ENCODE measurements around the gene ATOH1. TPM values are rescaled to one million over a fixed set of nuclear protein-coding genes. Genes with fewer than 3 reads are reported as not detected.

ATOH1 gene
- total and polyA plus RNA-seq, 12 donors: not detected

DNA sequence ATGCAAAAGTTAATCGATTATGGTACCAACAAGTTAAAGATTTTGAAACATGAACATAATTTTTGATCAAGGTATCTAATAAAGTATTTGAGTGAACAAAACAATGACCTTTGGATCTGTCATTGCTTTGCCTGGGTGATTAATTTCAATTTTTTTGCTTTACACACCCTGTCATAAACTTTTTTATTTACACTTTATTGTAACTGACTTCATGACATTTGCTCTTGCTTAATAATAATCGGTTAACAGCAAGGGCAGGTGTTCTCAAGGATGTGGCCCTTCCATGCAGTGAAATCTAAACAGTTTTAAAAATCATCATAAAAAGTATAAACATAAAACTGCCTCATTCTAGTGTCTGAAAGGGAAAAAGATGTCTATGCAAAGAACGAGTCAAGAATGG, 24.1 kb downstream of the ATOH1 start:
- Histone ChIP-seq H3K27ac (no peak overlapping the region), H3K36me3 (replicated peaks in 1 of 2) (no peaks in the 10 kb centered on the region), H3K9me3 (replicated peaks in 1 of 3) (no peaks in the 10 kb centered on the region), H3K4me1 (replicated peaks in 1 of 2) (no peaks in the 10 kb centered on the region), H3K4me3 (no peak overlapping the region), H3K27me3 (no peaks in the 10 kb centered on the region)
- WGBS, 4 donors: 79 to 85% (median 83%) methylated on average over 3 of the region's 3 CpGs
- DNase-seq: no peak
- TF ChIP-seq POLR2A (IDR thresholded peaks at IDR 0.05): no peak
- TF ChIP-seq, protein P1, sequence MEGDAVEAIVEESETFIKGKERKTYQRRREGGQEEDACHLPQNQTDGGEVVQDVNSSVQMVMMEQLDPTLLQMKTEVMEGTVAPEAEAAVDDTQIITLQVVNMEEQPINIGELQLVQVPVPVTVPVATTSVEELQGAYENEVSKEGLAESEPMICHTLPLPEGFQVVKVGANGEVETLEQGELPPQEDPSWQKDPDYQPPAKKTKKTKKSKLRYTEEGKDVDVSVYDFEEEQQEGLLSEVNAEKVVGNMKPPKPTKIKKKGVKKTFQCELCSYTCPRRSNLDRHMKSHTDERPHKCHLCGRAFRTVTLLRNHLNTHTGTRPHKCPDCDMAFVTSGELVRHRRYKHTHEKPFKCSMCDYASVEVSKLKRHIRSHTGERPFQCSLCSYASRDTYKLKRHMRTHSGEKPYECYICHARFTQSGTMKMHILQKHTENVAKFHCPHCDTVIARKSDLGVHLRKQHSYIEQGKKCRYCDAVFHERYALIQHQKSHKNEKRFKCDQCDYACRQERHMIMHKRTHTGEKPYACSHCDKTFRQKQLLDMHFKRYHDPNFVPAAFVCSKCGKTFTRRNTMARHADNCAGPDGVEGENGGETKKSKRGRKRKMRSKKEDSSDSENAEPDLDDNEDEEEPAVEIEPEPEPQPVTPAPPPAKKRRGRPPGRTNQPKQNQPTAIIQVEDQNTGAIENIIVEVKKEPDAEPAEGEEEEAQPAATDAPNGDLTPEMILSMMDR (IDR thresholded peaks at IDR 0.05): no peak
- intact Hi-C loops (cut with DNase I): no loop called here

DNA sequence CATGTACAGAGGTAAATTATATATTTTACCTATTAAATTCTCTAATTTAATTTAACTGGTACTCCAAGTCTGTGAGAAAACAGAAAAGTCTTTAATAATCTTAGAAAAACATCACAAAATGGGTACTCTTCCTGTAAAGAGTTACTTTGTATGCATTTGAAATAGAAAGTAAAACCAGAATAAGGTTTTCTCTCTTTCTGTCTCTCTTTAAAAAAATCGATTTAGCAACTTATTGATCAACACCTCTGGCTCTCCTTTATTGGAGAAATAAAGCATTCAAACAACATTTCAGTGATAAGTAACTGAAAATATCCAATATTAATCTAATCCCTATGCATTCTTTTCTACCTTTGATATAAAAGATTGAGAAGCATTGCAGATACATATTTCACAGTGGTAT, 27.4 kb downstream of the ATOH1 start:
- H3K4me3 ChIP-seq: no peak overlapping the region
- no peak for DNase-seq
- no peaks in the 10 kb centered on the region for H3K9me3 ChIP-seq (replicated peaks in 1 of 3)
- no peaks in the 10 kb centered on the region for H3K36me3 ChIP-seq (replicated peaks in 1 of 2)
- no peak overlapping the region for H3K27ac ChIP-seq
- WGBS, 4 donors: 33 to 58% (median 42%) methylated on average over 1 of the region's 1 CpG
- no peaks in the 10 kb centered on the region for H3K27me3 ChIP-seq
- H3K4me1 ChIP-seq (replicated peaks in 1 of 2): no peaks in the 10 kb centered on the region
- intact Hi-C loops (cut with DNase I): no loop called here
- TF ChIP-seq, protein P1 (IDR thresholded peaks at IDR 0.05): no peak
- no peak for TF ChIP-seq POLR2A (IDR thresholded peaks at IDR 0.05)

DNA sequence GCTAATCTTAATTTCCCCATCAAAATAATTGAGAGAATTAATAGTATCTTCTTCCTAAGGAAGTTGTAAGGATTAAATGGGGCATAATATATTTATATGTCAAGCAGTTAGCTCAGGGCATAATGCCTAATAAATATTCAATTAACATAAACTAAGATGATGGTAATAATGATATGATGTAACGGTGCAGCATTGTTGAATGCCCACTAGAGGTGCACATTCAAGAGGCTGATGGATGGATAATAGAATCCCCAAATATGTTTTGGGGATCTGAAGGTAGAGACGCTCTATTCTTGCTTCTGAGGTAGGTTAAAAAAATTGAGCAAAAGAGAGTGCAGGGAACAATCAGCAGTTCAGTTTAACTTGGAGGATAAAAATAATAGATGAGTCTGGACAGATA, 37.1 kb downstream of the ATOH1 start:
- Histone ChIP-seq H3K9me3 (replicated peaks in 1 of 3) (no peaks in the 10 kb centered on the region), H3K4me3 (no peak overlapping the region), H3K27me3 (no peaks in the 10 kb centered on the region), H3K4me1 (replicated peaks in 1 of 2) (no peaks in the 10 kb centered on the region), H3K27ac (no peak overlapping the region), H3K36me3 (replicated peaks in 1 of 2) (no peaks in the 10 kb centered on the region)
- TF ChIP-seq, protein P1 (IDR thresholded peaks at IDR 0.05): no peak
- no peak for TF ChIP-seq POLR2A (IDR thresholded peaks at IDR 0.05)
- 83 to 94% (median 89%) methylated on average over 2 of the region's 2 CpGs for WGBS, 4 donors
- DNase-seq: no peak
- intact Hi-C loops (cut with DNase I): no loop called here

GRCh38 chr4:93867416-93868001, 39.0 kb downstream of the ATOH1 start:
- DNase-seq: no peak
- Histone ChIP-seq H3K27ac (no peak overlapping the region), H3K36me3 (replicated peaks in 1 of 2) (no peaks in the 10 kb centered on the region), H3K9me3 (replicated peaks in 1 of 3) (no peaks in the 10 kb centered on the region), H3K4me3 (no peak overlapping the region), H3K4me1 (replicated peaks in 1 of 2) (no peaks in the 10 kb centered on the region), H3K27me3 (no peaks in the 10 kb centered on the region)
- intact Hi-C loops (cut with DNase I): no loop called here
- TF ChIP-seq POLR2A (IDR thresholded peaks at IDR 0.05): no peak
- 86 to 89% (median 87%) methylated on average over 7 of the region's 7 CpGs for WGBS, 4 donors

DNA sequence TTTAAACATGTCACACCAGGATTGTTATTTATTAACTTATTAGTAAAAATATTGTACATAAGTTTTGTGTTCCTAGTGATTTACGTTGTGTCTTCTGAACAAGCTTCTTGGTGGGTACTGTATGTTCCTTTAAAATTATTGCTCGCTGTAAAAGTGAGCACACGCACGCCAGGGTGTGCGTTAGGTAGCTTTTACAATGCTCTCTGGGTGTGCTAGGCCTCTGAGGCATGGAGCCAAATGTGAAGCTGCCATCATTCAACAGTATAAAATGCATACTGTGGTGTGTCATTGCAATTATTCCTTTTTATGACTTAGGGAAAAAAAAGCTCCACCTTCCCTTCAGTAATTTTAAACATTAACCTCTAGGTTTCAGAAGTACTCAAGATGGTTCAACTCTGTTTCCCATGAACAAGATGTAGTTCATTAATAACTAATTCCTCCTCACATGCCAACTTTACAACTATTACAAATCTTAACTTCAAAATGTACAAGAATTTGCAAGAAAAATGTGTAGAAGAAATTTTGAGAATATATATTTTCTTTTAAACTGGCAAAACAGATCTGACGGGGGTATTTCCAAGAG, 42.4 kb downstream of the ATOH1 start:
- no peaks in the 10 kb centered on the region for H3K9me3 ChIP-seq (replicated peaks in 1 of 3)
- H3K36me3 ChIP-seq (replicated peaks in 1 of 2): no peaks in the 10 kb centered on the region
- TF ChIP-seq, protein P1 (IDR thresholded peaks at IDR 0.05): no peak
- TF ChIP-seq POLR2A (IDR thresholded peaks at IDR 0.05): no peak
- intact Hi-C loops (cut with DNase I): no loop called here
- no peak overlapping the region for H3K27ac ChIP-seq
- H3K27me3 ChIP-seq: no peaks in the 10 kb centered on the region
- no peak overlapping the region for H3K4me3 ChIP-seq
- H3K4me1 ChIP-seq (replicated peaks in 1 of 2): no peaks in the 10 kb centered on the region
- no peak for DNase-seq
- WGBS, 4 donors: 84 to 93% (median 88%) methylated on average over 6 of the region's 6 CpGs
